ENCODE results near the gene B3GAT1.
"Not testable (repeated sequence)": the region's sequence is repeated elsewhere in the genome, so short reads cannot be mapped to it uniquely, and the experiment has no call there.

The B3GAT1 gene

GRCh38 chr11:134412203-134413042 lies at the start of gene B3GAT1:
TSS of gene B3GAT1 (minus strand) at chr11:134412242. CDS start at chr11:134387659, 24,583 bp downstream.
- Mint-ChIP-seq H3K27ac (no peak within 1 kb of the TSS), H3K9me3 (no peaks in the 10 kb centered on the region), H3K4me1 (ENCODE audit: low read depth) (peaks cover 15% of the 10 kb centered on the region), H3K36me3 (ENCODE audit: low read depth) (no peaks in the 10 kb centered on the region), H3K27me3 (peaks cover 70% of the 10 kb centered on the region), H3K4me3 (peak within 1 kb of the TSS; percentile 65)
- peak; percentile 53 for DNase-seq

GRCh38 chr11:134461621-134462020 lies 49.6 kb upstream of the B3GAT1 start:
- Mint-ChIP-seq H3K4me3 (no peak overlapping the region), H3K27me3 (peaks cover 45% of the 10 kb centered on the region), H3K27ac (no peak overlapping the region), H3K4me1 (ENCODE audit: low read depth) (no peaks in the 10 kb centered on the region), H3K36me3 (ENCODE audit: low read depth) (no peaks in the 10 kb centered on the region), H3K9me3 (peaks cover 12% of the 10 kb centered on the region)
- DNase-seq: no peak

GRCh38 chr11:134460881-134461280 lies 48.8 kb upstream of the B3GAT1 start:
- Mint-ChIP-seq H3K27me3 (peaks cover 39% of the 10 kb centered on the region), H3K36me3 (ENCODE audit: low read depth) (no peaks in the 10 kb centered on the region), H3K4me1 (ENCODE audit: low read depth) (no peaks in the 10 kb centered on the region), H3K9me3 (peaks cover 19% of the 10 kb centered on the region), H3K4me3 (no peak overlapping the region), H3K27ac (no peak overlapping the region)
- DNase-seq: no peak

- Mint-ChIP-seq H3K36me3 (ENCODE audit: low read depth) (no peaks in the 10 kb centered on the region), H3K27ac (no peak overlapping the region), H3K4me3 (no peak overlapping the region), H3K27me3 (peaks cover 31% of the 10 kb centered on the region), H3K9me3 (peaks cover 20% of the 10 kb centered on the region), H3K4me1 (ENCODE audit: low read depth) (no peaks in the 10 kb centered on the region)
- no peak for DNase-seq
Observed at GRCh38 chr11:134460062-134460561, 48.1 kb upstream of the B3GAT1 start.

GRCh38 chr11:134459246-134460061 lies 47.4 kb upstream of the B3GAT1 start:
- H3K4me1 Mint-ChIP-seq (ENCODE audit: low read depth): no peaks in the 10 kb centered on the region
- H3K9me3 Mint-ChIP-seq: peaks cover 20% of the 10 kb centered on the region
- no peak for DNase-seq
- no peak overlapping the region for H3K27ac Mint-ChIP-seq
- H3K27me3 Mint-ChIP-seq: peaks cover 24% of the 10 kb centered on the region
- no peaks in the 10 kb centered on the region for H3K36me3 Mint-ChIP-seq (ENCODE audit: low read depth)
- no peak overlapping the region for H3K4me3 Mint-ChIP-seq

- H3K27ac Mint-ChIP-seq, H3K4me3 Mint-ChIP-seq: not testable (repeated sequence)
Observed at GRCh38 chr11:134457411-134458007, 45.5 kb upstream of the B3GAT1 start.

GRCh38 chr11:134455516-134455915 lies 43.5 kb upstream of the B3GAT1 start:
- Mint-ChIP-seq H3K27me3 (peaks cover 15% of the 10 kb centered on the region), H3K9me3 (peaks cover 20% of the 10 kb centered on the region), H3K4me3 (no peak overlapping the region), H3K36me3 (ENCODE audit: low read depth) (no peaks in the 10 kb centered on the region), H3K27ac (no peak overlapping the region), H3K4me1 (ENCODE audit: low read depth) (no peaks in the 10 kb centered on the region)
- DNase-seq: no peak

More at GRCh38 chr11:134457411-134458007, 45.5 kb upstream of the B3GAT1 start:
- H3K36me3 Mint-ChIP-seq (ENCODE audit: low read depth); DNase-seq; H3K4me1 Mint-ChIP-seq (ENCODE audit: low read depth): not testable (repeated sequence)
- Mint-ChIP-seq H3K9me3 (peaks cover 20% of the 10 kb centered on the region), H3K27me3 (peaks cover 27% of the 10 kb centered on the region)

- Mint-ChIP-seq H3K36me3 (ENCODE audit: low read depth) (no peaks in the 10 kb centered on the region), H3K9me3 (peaks cover 20% of the 10 kb centered on the region), H3K27ac (no peak overlapping the region), H3K4me1 (ENCODE audit: low read depth) (no peaks in the 10 kb centered on the region), H3K27me3 (peaks cover 15% of the 10 kb centered on the region), H3K4me3 (no peak overlapping the region)
- no peak for DNase-seq
Observed at GRCh38 chr11:134454146-134454690, 42.2 kb upstream of the B3GAT1 start.

- H3K36me3 Mint-ChIP-seq (ENCODE audit: low read depth): no peaks in the 10 kb centered on the region
- H3K4me3 Mint-ChIP-seq: no peak overlapping the region
- peaks cover 15% of the 10 kb centered on the region for H3K27me3 Mint-ChIP-seq
- H3K4me1 Mint-ChIP-seq (ENCODE audit: low read depth): no peaks in the 10 kb centered on the region
- H3K27ac Mint-ChIP-seq: no peak overlapping the region
- peaks cover 18% of the 10 kb centered on the region for H3K9me3 Mint-ChIP-seq
- no peak for DNase-seq
Observed at GRCh38 chr11:134453441-134453840, 41.4 kb upstream of the B3GAT1 start.

GRCh38 chr11:134452838-134453155 lies 40.8 kb upstream of the B3GAT1 start:
- DNase-seq: no peak
- peaks cover 15% of the 10 kb centered on the region for H3K9me3 Mint-ChIP-seq
- no peaks in the 10 kb centered on the region for H3K4me1 Mint-ChIP-seq (ENCODE audit: low read depth)
- peaks cover 15% of the 10 kb centered on the region for H3K27me3 Mint-ChIP-seq
- H3K27ac Mint-ChIP-seq: no peak overlapping the region
- H3K4me3 Mint-ChIP-seq: no peak overlapping the region
- no peaks in the 10 kb centered on the region for H3K36me3 Mint-ChIP-seq (ENCODE audit: low read depth)

- H3K4me1 Mint-ChIP-seq (ENCODE audit: low read depth): no peaks in the 10 kb centered on the region
- no peak overlapping the region for H3K4me3 Mint-ChIP-seq
- no peak for DNase-seq
- H3K36me3 Mint-ChIP-seq (ENCODE audit: low read depth): no peaks in the 10 kb centered on the region
- H3K27ac Mint-ChIP-seq: no peak overlapping the region
- H3K9me3 Mint-ChIP-seq: peaks cover 14% of the 10 kb centered on the region
- H3K27me3 Mint-ChIP-seq: peaks cover 15% of the 10 kb centered on the region
Observed at GRCh38 chr11:134452026-134452837, 40.2 kb upstream of the B3GAT1 start.

- Mint-ChIP-seq H3K9me3 (no peaks in the 10 kb centered on the region), H3K27me3 (peaks cover 15% of the 10 kb centered on the region), H3K27ac (no peak overlapping the region), H3K4me3 (no peak overlapping the region), H3K36me3 (ENCODE audit: low read depth) (no peaks in the 10 kb centered on the region), H3K4me1 (ENCODE audit: low read depth) (no peaks in the 10 kb centered on the region)
- DNase-seq: no peak
Observed at GRCh38 chr11:134450186-134450585, 38.1 kb upstream of the B3GAT1 start.

GRCh38 chr11:134449713-134450112 lies 37.7 kb upstream of the B3GAT1 start:
- Mint-ChIP-seq H3K36me3 (ENCODE audit: low read depth) (no peaks in the 10 kb centered on the region), H3K27me3 (peaks cover 15% of the 10 kb centered on the region), H3K4me1 (ENCODE audit: low read depth) (no peaks in the 10 kb centered on the region), H3K9me3 (no peaks in the 10 kb centered on the region), H3K27ac (no peak overlapping the region), H3K4me3 (no peak overlapping the region)
- DNase-seq: no peak

- Mint-ChIP-seq H3K27me3 (peaks cover 13% of the 10 kb centered on the region), H3K9me3 (peaks cover 4% of the 10 kb centered on the region), H3K27ac (no peak overlapping the region), H3K4me1 (ENCODE audit: low read depth) (no peaks in the 10 kb centered on the region), H3K36me3 (ENCODE audit: low read depth) (no peaks in the 10 kb centered on the region), H3K4me3 (no peak overlapping the region)
- no peak for DNase-seq
Observed at GRCh38 chr11:134449051-134449450, 37.0 kb upstream of the B3GAT1 start.
